SK-N-SH (cell line): ENCODE measurements around the gene TMOD2. TPM values are rescaled to one million over a fixed set of nuclear protein-coding genes. Genes with fewer than 3 reads are reported as not detected.

Source experiments
- CTCF ChIA-PET: fragments of 300-600, 350-600 bp; formaldehyde crosslinking; extraction: SDS; loops from one replicate; lab custom pipeline; 2021; lab: Yijun Ruan, JAX
- POLR2A ChIA-PET: fragments of 350-600 bp; sonication (Branson Sonifier 250); formaldehyde crosslinking; extraction: SDS; loops from one replicate; lab custom pipeline; 2020; ENCODE audit warnings: antibody characterized with exemption, inconsistent platforms; lab: Yijun Ruan, JAX
- DNase-seq: peaks from one replicate; pipeline ENCODE4 v3.0.0; 2012
- H2AFZ ChIP-seq: fragments of 200-600 bp; sonication (generic); 2 replicates; pipeline ENCODE4 v1.8.1; 2016; ENCODE audit warnings: antibody characterized with exemption, mild to moderate bottlenecking, low read depth
- H3F3A ChIP-seq: fragments of 200-600 bp; sonication (generic); replicated peaks from 2 replicates; pipeline ENCODE3; 2016; ENCODE audit warnings: antibody characterized with exemption, mild to moderate bottlenecking; ENCODE audit not compliant: insufficient read depth
- H3K27ac ChIP-seq, 2 experiments: fragments of 200-500 bp in 1 of 2; fragments of 200-600 bp in 1 of 2; sonication (Bioruptor generic) in 1 of 2; sonication (generic), shearing (Covaris generic) in 1 of 2; 2 replicates each; pipeline versions ENCODE4 v1.5.1 to v1.6.1; 2014 to 2016; ENCODE audit warnings: low read depth in 2 of 2, inconsistent platforms in 1 of 2, low read length in 1 of 2, mild to moderate bottlenecking in 1 of 2, mixed read lengths in 1 of 2
- H3K27me3 ChIP-seq: fragments of 200-600 bp; sonication (generic), shearing (Covaris generic); 2 replicates; pipeline ENCODE4 v1.6.1; 2016; ENCODE audit warnings: mixed run types; ENCODE audit not compliant: insufficient read depth
- H3K36me3 ChIP-seq, 2 experiments: fragments of 200-500 bp in 1 of 2; fragments of 200-600 bp in 1 of 2; sonication (Bioruptor generic) in 1 of 2; sonication (generic) in 1 of 2; replicated peaks in 1 of 2; 2 replicates each; pipeline versions ENCODE3 to v1.5.1; 2014 to 2016; ENCODE audit warnings: low read length in 1 of 2, mild to moderate bottlenecking in 1 of 2; ENCODE audit not compliant: insufficient read depth in 2 of 2, control insufficient read depth in 1 of 2
- H3K4me1 ChIP-seq, 2 experiments: fragments of 200-500 bp in 1 of 2; fragments of 200-600 bp in 1 of 2; sonication (Bioruptor generic) in 1 of 2; sonication (generic), shearing (Covaris generic) in 1 of 2; 2 replicates each; pipeline versions ENCODE4 v1.5.1 to v1.6.1; 2014 to 2016; ENCODE audit warnings: low read depth in 1 of 2, low read length in 1 of 2, mixed run types in 1 of 2; ENCODE audit not compliant: insufficient read depth in 2 of 2, control insufficient read depth in 1 of 2
- H3K4me2 ChIP-seq: fragments of 200-600 bp; sonication (generic), shearing (Covaris generic); 2 replicates; pipeline ENCODE4 v1.6.1; 2017; ENCODE audit warnings: mixed run types
- H3K4me3 ChIP-seq, 2 experiments: fragments of 200-500 bp in 1 of 2; fragments of 200-600 bp in 1 of 2; sonication (Bioruptor generic) in 1 of 2; sonication (generic), shearing (Covaris generic) in 1 of 2; 2 replicates each; pipeline versions ENCODE4 v1.5.1 to v1.8.1; 2014 to 2016; ENCODE audit warnings: low read depth in 2 of 2, inconsistent platforms in 1 of 2, low read length in 1 of 2, mild to moderate bottlenecking in 1 of 2, mixed read lengths in 1 of 2, moderate library complexity in 1 of 2
- H3K79me2 ChIP-seq: fragments of 200-600 bp; sonication (generic); 2 replicates; pipeline ENCODE4 v1.8.1; 2017; ENCODE audit warnings: mild to moderate bottlenecking; ENCODE audit not compliant: insufficient read depth
- H3K9ac ChIP-seq: fragments of 200-600 bp; sonication (generic); 2 replicates; pipeline ENCODE4 v1.6.1; 2017; ENCODE audit warnings: mixed run types
- H3K9me2 ChIP-seq: fragments of 200-600 bp; sonication (generic); 2 replicates; pipeline ENCODE4 v1.6.1; 2017; ENCODE audit warnings: mixed run types
- H3K9me3 ChIP-seq: fragments of 200-600 bp; sonication (generic); 2 replicates; pipeline ENCODE4 v1.6.1; 2017; ENCODE audit warnings: mixed run types, mild to moderate bottlenecking, moderate library complexity
- H4K20me1 ChIP-seq: fragments of 200-600 bp; sonication (generic); 2 replicates; pipeline ENCODE4 v1.6.1; 2017; ENCODE audit warnings: mild to moderate bottlenecking, mixed run types; ENCODE audit not compliant: insufficient read depth
- FOSL2 ChIP-seq: IDR thresholded peaks from 2 replicates; pipeline ENCODE4 v1.4.0; 2012; ENCODE audit warnings: low read depth, mild to moderate bottlenecking, moderate library complexity, borderline replicate concordance
- GABPA ChIP-seq: IDR thresholded peaks from 2 replicates; pipeline ENCODE4 v1.4.0; 2012; ENCODE audit warnings: low read depth, mild to moderate bottlenecking
- GATA2 ChIP-seq: sonication (generic); formaldehyde crosslinking; IDR thresholded peaks from 2 replicates; pipeline ENCODE4 v1.5.0; 2020; ENCODE audit warnings: mild to moderate bottlenecking, missing genetic modification reagents
- RAD21 ChIP-seq: IDR thresholded peaks from 2 replicates; pipeline ENCODE4 v1.6.1; 2012; ENCODE audit warnings: mild to moderate bottlenecking, low read length
- RFX5 ChIP-seq: IDR thresholded peaks from 2 replicates; pipeline ENCODE4 v1.6.1; 2012; ENCODE audit warnings: mild to moderate bottlenecking, improper control_type of control experiment, low read length
- SIN3A ChIP-seq: IDR thresholded peaks from 2 replicates; pipeline ENCODE4 v1.6.1; 2012; ENCODE audit warnings: low read depth, mild to moderate bottlenecking, low read length, moderate library complexity, borderline replicate concordance
- TCF12 ChIP-seq: IDR thresholded peaks from 2 replicates; pipeline ENCODE4 v1.4.0; 2012
- WGBS: methylation state at CpG from one replicate; pipeline ENCODE4 v1.1.6; 2017; ENCODE audit warnings: low lambda C conversion rate; 5-methylcytosine and 5-hydroxymethylcytosine counted together
- polyA plus RNA-seq, 3 experiments: library from polyadenylated mRNA; depleted of rRNA; stranded (reverse); fragments of >200 nt; gene quantifications; 2 replicates each; pipeline ENCODE4 v1.2.3, GENCODE V29; 2012
- TF ChIP-seq, protein P1 (sequence below): IDR thresholded peaks from 2 replicates; pipeline ENCODE4 v1.4.0; 2012; ENCODE audit warnings: low read depth, borderline replicate concordance
- TF ChIP-seq, protein P2 (sequence below): IDR thresholded peaks from 2 replicates; pipeline ENCODE4 v1.4.0; 2012; ENCODE audit warnings: low read depth

The TMOD2 gene
- polyA plus RNA-seq, 1 of the 3 experiments (the other 2 are of a cell fraction): 2.7 TPM

- H3K4me3 ChIP-seq: no peak overlapping the region
- no peak for TF ChIP-seq SIN3A
- no peak for TF ChIP-seq GATA2 (CRISPR knock-in tag)
- TF ChIP-seq RAD21: no peak
- TF ChIP-seq, protein P1, sequence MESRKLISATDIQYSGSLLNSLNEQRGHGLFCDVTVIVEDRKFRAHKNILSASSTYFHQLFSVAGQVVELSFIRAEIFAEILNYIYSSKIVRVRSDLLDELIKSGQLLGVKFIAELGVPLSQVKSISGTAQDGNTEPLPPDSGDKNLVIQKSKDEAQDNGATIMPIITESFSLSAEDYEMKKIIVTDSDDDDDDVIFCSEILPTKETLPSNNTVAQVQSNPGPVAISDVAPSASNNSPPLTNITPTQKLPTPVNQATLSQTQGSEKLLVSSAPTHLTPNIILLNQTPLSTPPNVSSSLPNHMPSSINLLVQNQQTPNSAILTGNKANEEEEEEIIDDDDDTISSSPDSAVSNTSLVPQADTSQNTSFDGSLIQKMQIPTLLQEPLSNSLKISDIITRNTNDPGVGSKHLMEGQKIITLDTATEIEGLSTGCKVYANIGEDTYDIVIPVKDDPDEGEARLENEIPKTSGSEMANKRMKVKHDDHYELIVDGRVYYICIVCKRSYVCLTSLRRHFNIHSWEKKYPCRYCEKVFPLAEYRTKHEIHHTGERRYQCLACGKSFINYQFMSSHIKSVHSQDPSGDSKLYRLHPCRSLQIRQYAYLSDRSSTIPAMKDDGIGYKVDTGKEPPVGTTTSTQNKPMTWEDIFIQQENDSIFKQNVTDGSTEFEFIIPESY: no peak
- TF ChIP-seq, protein P2, sequence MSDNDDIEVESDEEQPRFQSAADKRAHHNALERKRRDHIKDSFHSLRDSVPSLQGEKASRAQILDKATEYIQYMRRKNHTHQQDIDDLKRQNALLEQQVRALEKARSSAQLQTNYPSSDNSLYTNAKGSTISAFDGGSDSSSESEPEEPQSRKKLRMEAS: no peak
- ChIA-PET POLR2A (no interaction called here), CTCF (interaction anchor here (1.6 to 9.5 kb wide), 2 partner anchors 11 to 125 kb away, joined by 7 to 313 read pairs; no protein-coding TSS in a partner anchor)
- no peaks in the 10 kb centered on the region for H4K20me1 ChIP-seq
- peaks cover 2% of the 10 kb centered on the region for H3F3A ChIP-seq
- DNase-seq: no peak
- H3K9me2 ChIP-seq: no peaks in the 10 kb centered on the region
- no peak overlapping the region for H2AFZ ChIP-seq
- no peaks in the 10 kb centered on the region for H3K27me3 ChIP-seq
- no peaks in the 10 kb centered on the region for H3K9me3 ChIP-seq
- no peak overlapping the region for H3K27ac ChIP-seq
- no peak overlapping the region for H3K4me2 ChIP-seq
- no peak overlapping the region for H3K9ac ChIP-seq
- H3K4me1 ChIP-seq: peaks cover 0 to 6% of the 10 kb centered on the region in 2 experiments; a peak in 1 of 4 replicates
- no peaks in the 10 kb centered on the region for H3K79me2 ChIP-seq
- H3K36me3 ChIP-seq: peaks cover 20 to 28% of the 10 kb centered on the region in 2 experiments
- WGBS: 72% methylated on average over 1 of the region's 1 CpG
Measured at GRCh38 chr15:51771773-51772172, 20.4 kb downstream of the TMOD2 start.

- H3K9me3 ChIP-seq: no peaks in the 10 kb centered on the region
- no peak overlapping the region for H3K4me2 ChIP-seq
- peaks cover 2% of the 10 kb centered on the region for H3F3A ChIP-seq
- H3K4me1 ChIP-seq: peaks cover 0 to 6% of the 10 kb centered on the region in 2 experiments; a peak in 1 of 4 replicates
- no peaks in the 10 kb centered on the region for H3K27me3 ChIP-seq
- H3K9me2 ChIP-seq: no peaks in the 10 kb centered on the region
- TF ChIP-seq GABPA (no peak), TCF12 (no peak), RFX5 (no peak), FOSL2 (no peak)
- H3K27ac ChIP-seq: no peak overlapping the region
- POLR2A ChIA-PET: no interaction called here
- peaks cover 8 to 17% of the 10 kb centered on the region in 2 experiments for H3K36me3 ChIP-seq
- no peak overlapping the region for H2AFZ ChIP-seq
- 82% methylated on average over 3 of the region's 3 CpGs for WGBS
- CTCF ChIA-PET: interaction anchor here (1.1 to 9.5 kb wide), 17 partner anchors 13 to 612 kb away, joined by 3 to 313 read pairs (median 19); partner anchors contain the start of genes DMXL2, LYSMD2 and SCG3
- H3K79me2 ChIP-seq: no peaks in the 10 kb centered on the region
- no peak for DNase-seq
- no peak overlapping the region for H3K9ac ChIP-seq
- H3K4me3 ChIP-seq: no peak overlapping the region
- H4K20me1 ChIP-seq: no peaks in the 10 kb centered on the region
Measured at GRCh38 chr15:51774916-51775315, 23.5 kb downstream of the TMOD2 start.
